Measurements from ENCODE around the gene HELLS. TPM values are rescaled to one million over a fixed set of nuclear protein-coding genes. Genes with fewer than 3 reads are reported as not detected.

HELLS gene
- total and polyA plus RNA-seq, 2 donors (not counting 3 experiments of a cell fraction or from before 2014, with no cell fraction given), result 24.7 to 85.5 TPM

DNA sequence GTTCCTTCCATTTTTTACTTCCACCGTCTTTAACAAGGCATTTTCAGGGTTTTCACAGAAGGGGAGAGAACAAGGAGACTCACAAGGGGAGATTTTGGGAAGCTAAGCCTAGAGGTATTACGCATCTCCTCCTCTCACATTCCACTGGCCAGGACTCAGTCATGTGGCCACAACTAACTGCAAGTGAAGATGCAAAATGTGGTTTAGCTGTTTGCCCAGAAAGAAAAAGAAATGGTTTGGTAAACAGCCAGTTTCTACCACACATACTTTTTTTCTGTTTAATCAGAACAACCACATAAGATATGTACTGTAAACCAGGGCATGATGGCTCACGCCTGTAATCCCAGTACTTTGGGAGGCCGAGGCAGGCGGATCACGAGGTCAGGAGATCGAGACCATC lies 21.4 kb upstream of the HELLS start:
- no peaks in the 10 kb centered on the region for H3K27me3 ChIP-seq (ENCODE audit: control insufficient read depth in 2 of 2, insufficient read depth in 2 of 2, low read length in 2 of 2)
- no peak for DNase-seq (ENCODE audit: low read depth, low spot score)
- TF ChIP-seq EZH2 (IDR thresholded peaks at IDR 0.05; ENCODE audit: borderline replicate concordance, low read depth, low read length, severe bottlenecking) (no peak), MYC (IDR thresholded peaks at IDR 0.05; ENCODE audit: low read depth, low read length) (no peak), FOS (IDR thresholded peaks at IDR 0.05; ENCODE audit: borderline replicate concordance, insufficient read depth, low read length) (no peak), POLR2A (IDR thresholded peaks at IDR 0.05; ENCODE audit: low read depth, low read length) (no peak), JUN (IDR thresholded peaks at IDR 0.05; ENCODE audit: borderline replicate concordance, insufficient read depth, insufficient read length, low read depth) (no peak), GATA2 (IDR thresholded peaks at IDR 0.05; ENCODE audit: insufficient read depth, insufficient read length, low read depth, low read length) (no peak), POLR2AphosphoS5 (IDR thresholded peaks at IDR 0.05; ENCODE audit: insufficient read depth, low read depth, low read length) (no peak)
- TF ChIP-seq, protein P1, sequence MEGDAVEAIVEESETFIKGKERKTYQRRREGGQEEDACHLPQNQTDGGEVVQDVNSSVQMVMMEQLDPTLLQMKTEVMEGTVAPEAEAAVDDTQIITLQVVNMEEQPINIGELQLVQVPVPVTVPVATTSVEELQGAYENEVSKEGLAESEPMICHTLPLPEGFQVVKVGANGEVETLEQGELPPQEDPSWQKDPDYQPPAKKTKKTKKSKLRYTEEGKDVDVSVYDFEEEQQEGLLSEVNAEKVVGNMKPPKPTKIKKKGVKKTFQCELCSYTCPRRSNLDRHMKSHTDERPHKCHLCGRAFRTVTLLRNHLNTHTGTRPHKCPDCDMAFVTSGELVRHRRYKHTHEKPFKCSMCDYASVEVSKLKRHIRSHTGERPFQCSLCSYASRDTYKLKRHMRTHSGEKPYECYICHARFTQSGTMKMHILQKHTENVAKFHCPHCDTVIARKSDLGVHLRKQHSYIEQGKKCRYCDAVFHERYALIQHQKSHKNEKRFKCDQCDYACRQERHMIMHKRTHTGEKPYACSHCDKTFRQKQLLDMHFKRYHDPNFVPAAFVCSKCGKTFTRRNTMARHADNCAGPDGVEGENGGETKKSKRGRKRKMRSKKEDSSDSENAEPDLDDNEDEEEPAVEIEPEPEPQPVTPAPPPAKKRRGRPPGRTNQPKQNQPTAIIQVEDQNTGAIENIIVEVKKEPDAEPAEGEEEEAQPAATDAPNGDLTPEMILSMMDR (IDR thresholded peaks at IDR 0.05; ENCODE audit: extremely low read depth in 1 of 2, insufficient read depth in 1 of 2, low read depth in 1 of 2, low read length in 2 of 2), result no peak
- TF ChIP-seq, protein P2, sequence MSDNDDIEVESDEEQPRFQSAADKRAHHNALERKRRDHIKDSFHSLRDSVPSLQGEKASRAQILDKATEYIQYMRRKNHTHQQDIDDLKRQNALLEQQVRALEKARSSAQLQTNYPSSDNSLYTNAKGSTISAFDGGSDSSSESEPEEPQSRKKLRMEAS (IDR thresholded peaks at IDR 0.05; ENCODE audit: insufficient read depth, insufficient read length), result no peak
- no peaks in the 10 kb centered on the region for H3K9me1 ChIP-seq (replicated peaks; ENCODE audit: control insufficient read depth, extremely low read depth, insufficient read depth, low read length)
- no peak overlapping the region for H3K9ac ChIP-seq (replicated peaks; ENCODE audit: extremely low read depth, insufficient read depth, low read length)
- H3K27ac ChIP-seq (ENCODE audit: insufficient read depth, low read depth, low read length), result no peak overlapping the region
- H2AFZ ChIP-seq (ENCODE audit: low read depth, low read length), result no peak overlapping the region
- FAIRE-seq, result no peak
- no peaks in the 10 kb centered on the region for H3K79me2 ChIP-seq (ENCODE audit: control insufficient read depth, insufficient read depth, low read length)
- BruUV-seq (replicated peaks), result no TSS peak
- H4K20me1 ChIP-seq (replicated peaks; ENCODE audit: control insufficient read depth, extremely low read depth, insufficient read depth, low read length), result no peaks in the 10 kb centered on the region
- H3K4me2 ChIP-seq (ENCODE audit: insufficient read depth, low read length), result no peak overlapping the region
- dilution Hi-C loops (cut with MboI; ENCODE audit: extremely low pct_ligation_motif_present, low sequenced_read_pairs), result no loop called here
- H3K36me3 ChIP-seq (ENCODE audit: control insufficient read depth in 2 of 2, extremely low read depth in 1 of 2, insufficient read depth in 2 of 2, low read length in 2 of 2), result no peaks in the 10 kb centered on the region
- peaks cover 3% of the 10 kb centered on the region for H3K4me1 ChIP-seq (ENCODE audit: control insufficient read depth, extremely low read depth, insufficient read depth, low read length)
- intact Hi-C loops (cut with micrococcal nuclease), result no loop called here
- H3K9me3 ChIP-seq (replicated peaks; ENCODE audit: control insufficient read depth, insufficient read depth, low read length), result no peaks in the 10 kb centered on the region
- H3K4me3 ChIP-seq (replicated peaks in 1 of 3; ENCODE audit: insufficient read depth in 1 of 3, low read depth in 1 of 3, low read length in 3 of 3), result no peak overlapping the region
- ChIA-PET CTCF (interaction anchor here (1.2 to 1.6 kb wide), 2 partner anchors 13 to 80 kb away, joined by 3 to 6 read pairs; no protein-coding TSS in a partner anchor), POLR2A (interaction anchor here (0.6 kb wide), 1 partner anchor 13 kb away, joined by 3 read pairs; no protein-coding TSS in a partner anchor)

Data from endothelial cell of umbilical vein (primary cell).